Astrocyte (in vitro differentiated cells and primary cell): ENCODE data around the gene COL27A1. TPM values are rescaled to one million over a fixed set of nuclear protein-coding genes. Genes with fewer than 3 reads are reported as not detected.

ENCODE experiments used
- DNase-seq: peaks from one replicate; pipeline ENCODE4 v3.0.0-alpha.2; 2010; ENCODE audit warnings: low read depth
- FAIRE-seq: peaks from 2 replicates; lab custom pipeline; 2011; peaks lifted over from hg19 to GRCh38; lab: Jason Lieb, UNC
- H2AFZ ChIP-seq: 2 replicates; pipeline ENCODE4 v1.6.0; 2012; ENCODE audit warnings: low read depth, low read length, inconsistent platforms
- H3K27ac ChIP-seq: 2 replicates; pipeline ENCODE4 v1.5.1; 2011; ENCODE audit warnings: low read depth, low read length, inconsistent platforms
- H3K27me3 ChIP-seq: 2 replicates; pipeline ENCODE4 v1.6.0; 2011; ENCODE audit warnings: low read length, inconsistent platforms; ENCODE audit not compliant: insufficient read depth
- H3K36me3 ChIP-seq: 2 replicates; pipeline ENCODE4 v1.5.1; 2011; ENCODE audit warnings: low read length, inconsistent platforms; ENCODE audit not compliant: insufficient read depth
- H3K4me1 ChIP-seq: 2 replicates; pipeline ENCODE4 v1.5.1; 2011; ENCODE audit warnings: low read length, inconsistent platforms; ENCODE audit not compliant: insufficient read depth
- H3K4me2 ChIP-seq: 2 replicates; pipeline ENCODE4 v1.6.0; 2012; ENCODE audit warnings: low read length, inconsistent platforms
- H3K4me3 ChIP-seq: 2 replicates; pipeline ENCODE4 v1.5.1; 2011; ENCODE audit warnings: low read depth, mild to moderate bottlenecking, low read length, inconsistent platforms; ENCODE audit not compliant: insufficient read depth
- H3K79me2 ChIP-seq: 2 replicates; pipeline ENCODE4 v1.6.0; 2012; ENCODE audit warnings: mild to moderate bottlenecking, low read length, inconsistent platforms; ENCODE audit not compliant: insufficient read depth
- H3K9ac ChIP-seq: 2 replicates; pipeline ENCODE4 v1.6.0; 2012; ENCODE audit warnings: mild to moderate bottlenecking, low read length, inconsistent platforms
- H3K9me3 ChIP-seq: 2 replicates; pipeline ENCODE4 v1.5.1; 2012; ENCODE audit warnings: low read depth, mild to moderate bottlenecking, low read length, inconsistent platforms; ENCODE audit not compliant: insufficient read depth
- H4K20me1 ChIP-seq: 2 replicates; pipeline ENCODE4 v1.6.0; 2012; ENCODE audit warnings: low read length, inconsistent platforms; ENCODE audit not compliant: insufficient read depth
- H3K27ac Mint-ChIP-seq: one replicate; pipeline ENCODE4 v1.8.0; 2021; ENCODE audit warnings: mild to moderate bottlenecking, mixed read lengths; ENCODE audit not compliant: unreplicated experiment
- H3K27me3 Mint-ChIP-seq: one replicate; pipeline ENCODE4 v1.8.0; 2021; ENCODE audit warnings: low read depth, mixed read lengths; ENCODE audit not compliant: unreplicated experiment
- H3K36me3 Mint-ChIP-seq: one replicate; pipeline ENCODE4 v1.8.0; 2021; ENCODE audit warnings: low read depth, mixed read lengths; ENCODE audit not compliant: unreplicated experiment
- H3K4me1 Mint-ChIP-seq: one replicate; pipeline ENCODE4 v1.8.0; 2021; ENCODE audit warnings: low read depth, mixed read lengths; ENCODE audit not compliant: unreplicated experiment
- H3K4me3 Mint-ChIP-seq: one replicate; pipeline ENCODE4 v1.8.0; 2021; ENCODE audit warnings: mild to moderate bottlenecking, moderate library complexity, mixed read lengths; ENCODE audit not compliant: unreplicated experiment
- H3K9me3 Mint-ChIP-seq: one replicate; pipeline ENCODE4 v1.8.0; 2021; ENCODE audit warnings: mild to moderate bottlenecking, mixed read lengths; ENCODE audit not compliant: unreplicated experiment
- CTCF ChIP-seq: IDR thresholded peaks from 2 replicates; pipeline ENCODE4 v1.5.1; 2011; ENCODE audit warnings: low read depth, mild to moderate bottlenecking, inconsistent platforms, low read length, moderate library complexity; ENCODE audit not compliant: insufficient read depth
- EZH2 ChIP-seq: IDR thresholded peaks from 2 replicates; pipeline ENCODE4 v1.6.1; 2012; ENCODE audit warnings: mild to moderate bottlenecking, low read length, inconsistent platforms; ENCODE audit not compliant: insufficient read depth
- total RNA-seq: library from RNA; stranded (reverse); gene quantifications from 2 replicates; pipeline ENCODE4 v1.2.1, GENCODE V29; 2021

COL27A1 gene
- total RNA-seq, 1 donor from 2014 or later: 31.2 TPM

- H3K27ac Mint-ChIP-seq: no peak overlapping the region
- no peaks in the 10 kb centered on the region for H4K20me1 ChIP-seq
- H3K4me2 ChIP-seq: no peak overlapping the region
- no peaks in the 10 kb centered on the region for H3K4me1 ChIP-seq
- H3K27ac ChIP-seq: no peak overlapping the region
- no peak overlapping the region for H2AFZ ChIP-seq
- H3K9me3 Mint-ChIP-seq: no peaks in the 10 kb centered on the region
- H3K36me3 Mint-ChIP-seq: peaks cover 30% of the 10 kb centered on the region
- H3K4me3 ChIP-seq: no peak overlapping the region
- no peak overlapping the region for H3K4me3 Mint-ChIP-seq
- FAIRE-seq (no peak), DNase-seq (no peak)
- H3K27me3 ChIP-seq: no peaks in the 10 kb centered on the region
- no peak for TF ChIP-seq EZH2
- no peak for TF ChIP-seq CTCF
- peaks cover 15% of the 10 kb centered on the region for H3K36me3 ChIP-seq
- H3K79me2 ChIP-seq: no peaks in the 10 kb centered on the region
- H3K4me1 Mint-ChIP-seq: peaks cover 2% of the 10 kb centered on the region
- no peaks in the 10 kb centered on the region for H3K9me3 ChIP-seq
- no peak overlapping the region for H3K9ac ChIP-seq
- no peaks in the 10 kb centered on the region for H3K27me3 Mint-ChIP-seq
Observed at GRCh38 chr9:114300846-114301797, 145.8 kb downstream of the COL27A1 start.

DNA sequence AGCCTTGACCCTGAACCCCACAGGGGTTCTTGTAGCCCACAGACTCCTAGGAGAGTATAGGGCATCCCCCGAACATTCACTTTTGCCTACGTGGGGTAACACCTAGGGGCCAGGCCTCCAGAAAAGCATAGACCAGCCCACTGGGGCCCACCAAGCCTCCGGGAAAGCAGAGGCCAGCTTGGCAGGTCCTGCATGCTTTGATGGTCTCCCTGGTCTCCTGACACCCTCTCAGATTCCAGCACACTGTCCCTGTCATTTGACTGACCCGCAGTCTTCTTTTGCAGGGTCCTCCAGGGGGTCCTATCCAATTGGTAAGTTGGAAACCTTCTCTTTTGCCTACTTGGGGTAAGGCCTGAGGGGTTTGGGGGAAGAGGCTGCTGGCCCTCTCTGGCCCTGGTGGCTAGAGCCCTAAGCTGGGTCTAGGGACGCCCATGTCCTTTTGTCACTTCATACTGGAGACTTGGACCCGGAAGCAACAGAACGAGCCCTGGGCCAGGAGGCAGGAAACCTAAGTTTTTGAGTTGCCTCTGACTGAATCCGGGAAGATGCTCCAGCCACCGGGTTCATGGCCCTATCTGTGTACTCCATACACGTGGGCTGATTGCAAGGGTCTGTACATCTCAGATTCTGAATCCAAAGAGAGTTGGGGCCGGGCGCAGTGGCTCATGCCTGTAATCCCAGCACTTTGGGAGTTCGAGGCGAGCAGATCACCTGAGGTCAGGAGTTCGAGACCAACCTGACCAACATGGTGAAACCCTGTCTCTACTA, 146.6 kb downstream of the COL27A1 start:
- Histone ChIP-seq H2AFZ (no peak overlapping the region), H4K20me1 (no peaks in the 10 kb centered on the region), H3K79me2 (no peaks in the 10 kb centered on the region), H3K4me2 (no peak overlapping the region), H3K36me3 (peaks cover 8% of the 10 kb centered on the region), H3K4me3 (no peak overlapping the region), H3K4me1 (no peaks in the 10 kb centered on the region), H3K27me3 (no peaks in the 10 kb centered on the region), H3K27ac (no peak overlapping the region), H3K9me3 (no peaks in the 10 kb centered on the region), H3K9ac (no peak overlapping the region)
- TF ChIP-seq EZH2: no peak
- no peak for TF ChIP-seq CTCF
- Mint-ChIP-seq H3K4me1 (peaks cover 2% of the 10 kb centered on the region), H3K27ac (no peak overlapping the region), H3K9me3 (no peaks in the 10 kb centered on the region), H3K36me3 (peaks cover 28% of the 10 kb centered on the region), H3K27me3 (no peaks in the 10 kb centered on the region), H3K4me3 (no peak overlapping the region)
- FAIRE-seq (no peak), DNase-seq (no peak)
